Measurements from ENCODE around the gene CLTA. TPM values are rescaled to one million over a fixed set of nuclear protein-coding genes. Genes with fewer than 3 reads are reported as not detected.

CLTA gene
- total and polyA plus RNA-seq, 10 of the 15 experiments (the other 5 are each of a cell fraction or from before 2014, with no cell fraction given), result 49.0 to 241 (median 168) TPM

DNA sequence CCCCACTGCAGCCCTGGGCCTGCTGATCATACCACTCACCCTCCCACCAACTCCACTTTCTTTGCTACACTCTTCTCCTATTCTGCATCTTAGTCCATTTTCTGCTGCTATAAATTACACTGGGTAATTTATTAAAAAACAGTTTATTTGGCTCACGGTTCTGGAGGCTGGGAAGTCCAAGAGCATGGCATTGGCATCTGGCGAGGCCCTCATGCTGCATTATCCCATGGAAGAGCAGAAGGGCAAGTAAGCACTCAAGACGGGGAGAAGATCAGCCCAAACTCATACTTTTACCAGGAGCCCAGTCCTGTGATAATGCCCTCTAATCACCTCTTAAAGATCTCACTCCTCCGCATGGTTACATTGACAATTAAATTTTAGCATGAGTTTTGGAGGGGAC lies 44.8 kb upstream of the CLTA start:
- H4K20me1 ChIP-seq (ENCODE audit: control insufficient read depth, insufficient read depth), result no peaks in the 10 kb centered on the region
- H3K27me3 ChIP-seq (replicated peaks in 1 of 2; ENCODE audit: control insufficient read depth in 2 of 2, insufficient read depth in 2 of 2, low read length in 1 of 2), result no peaks in the 10 kb centered on the region
- H3K79me2 ChIP-seq (ENCODE audit: control insufficient read depth, insufficient read depth, low read length), result no peaks in the 10 kb centered on the region
- ChIA-PET SMC1A (ENCODE audit: uncharacterized antibody, unreplicated experiment) (interaction anchor here (1.5 kb wide), 1 partner anchor 43 kb away, joined by 3 read pairs; no protein-coding TSS in a partner anchor), RAD21 (ENCODE audit: unreplicated experiment) (no interaction called here), CTCF (no interaction called here), POLR2A (no interaction called here)
- H3K4me1 ChIP-seq (ENCODE audit: control insufficient read depth, insufficient read depth, low read length), result peaks cover 58% of the 10 kb centered on the region
- TF ChIP-seq, protein P1, sequence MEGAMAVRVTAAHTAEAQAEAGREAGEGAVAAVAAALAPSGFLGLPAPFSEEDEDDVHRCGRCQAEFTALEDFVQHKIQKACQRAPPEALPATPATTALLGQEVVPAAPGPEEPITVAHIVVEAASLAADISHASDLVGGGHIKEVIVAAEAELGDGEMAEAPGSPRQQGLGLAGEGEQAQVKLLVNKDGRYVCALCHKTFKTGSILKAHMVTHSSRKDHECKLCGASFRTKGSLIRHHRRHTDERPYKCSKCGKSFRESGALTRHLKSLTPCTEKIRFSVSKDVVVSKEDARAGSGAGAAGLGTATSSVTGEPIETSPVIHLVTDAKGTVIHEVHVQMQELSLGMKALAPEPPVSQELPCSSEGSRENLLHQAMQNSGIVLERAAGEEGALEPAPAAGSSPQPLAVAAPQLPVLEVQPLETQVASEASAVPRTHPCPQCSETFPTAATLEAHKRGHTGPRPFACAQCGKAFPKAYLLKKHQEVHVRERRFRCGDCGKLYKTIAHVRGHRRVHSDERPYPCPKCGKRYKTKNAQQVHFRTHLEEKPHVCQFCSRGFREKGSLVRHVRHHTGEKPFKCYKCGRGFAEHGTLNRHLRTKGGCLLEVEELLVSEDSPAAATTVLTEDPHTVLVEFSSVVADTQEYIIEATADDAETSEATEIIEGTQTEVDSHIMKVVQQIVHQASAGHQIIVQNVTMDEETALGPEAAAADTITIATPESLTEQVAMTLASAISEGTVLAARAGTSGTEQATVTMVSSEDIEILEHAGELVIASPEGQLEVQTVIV (IDR thresholded peaks at IDR 0.05; ENCODE audit: borderline replicate concordance, partially characterized antibody), result no peak
- TF ChIP-seq, protein P2, sequence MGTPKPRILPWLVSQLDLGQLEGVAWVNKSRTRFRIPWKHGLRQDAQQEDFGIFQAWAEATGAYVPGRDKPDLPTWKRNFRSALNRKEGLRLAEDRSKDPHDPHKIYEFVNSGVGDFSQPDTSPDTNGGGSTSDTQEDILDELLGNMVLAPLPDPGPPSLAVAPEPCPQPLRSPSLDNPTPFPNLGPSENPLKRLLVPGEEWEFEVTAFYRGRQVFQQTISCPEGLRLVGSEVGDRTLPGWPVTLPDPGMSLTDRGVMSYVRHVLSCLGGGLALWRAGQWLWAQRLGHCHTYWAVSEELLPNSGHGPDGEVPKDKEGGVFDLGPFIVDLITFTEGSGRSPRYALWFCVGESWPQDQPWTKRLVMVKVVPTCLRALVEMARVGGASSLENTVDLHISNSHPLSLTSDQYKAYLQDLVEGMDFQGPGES (IDR thresholded peaks at IDR 0.05), result no peak
- TF ChIP-seq ZNF274 (IDR thresholded peaks at IDR 0.05; ENCODE audit: insufficient read depth, insufficient read length) (no peak), GATAD2B (conservative IDR thresholded peaks at IDR 0.05; ENCODE audit: low read depth) (no peak), CREB1 (IDR thresholded peaks at IDR 0.05; ENCODE audit: low read depth) (no peak), MTA3 (IDR thresholded peaks at IDR 0.05; ENCODE audit: borderline replicate concordance, low read length) (no peak)
- TF ChIP-seq, protein P3, sequence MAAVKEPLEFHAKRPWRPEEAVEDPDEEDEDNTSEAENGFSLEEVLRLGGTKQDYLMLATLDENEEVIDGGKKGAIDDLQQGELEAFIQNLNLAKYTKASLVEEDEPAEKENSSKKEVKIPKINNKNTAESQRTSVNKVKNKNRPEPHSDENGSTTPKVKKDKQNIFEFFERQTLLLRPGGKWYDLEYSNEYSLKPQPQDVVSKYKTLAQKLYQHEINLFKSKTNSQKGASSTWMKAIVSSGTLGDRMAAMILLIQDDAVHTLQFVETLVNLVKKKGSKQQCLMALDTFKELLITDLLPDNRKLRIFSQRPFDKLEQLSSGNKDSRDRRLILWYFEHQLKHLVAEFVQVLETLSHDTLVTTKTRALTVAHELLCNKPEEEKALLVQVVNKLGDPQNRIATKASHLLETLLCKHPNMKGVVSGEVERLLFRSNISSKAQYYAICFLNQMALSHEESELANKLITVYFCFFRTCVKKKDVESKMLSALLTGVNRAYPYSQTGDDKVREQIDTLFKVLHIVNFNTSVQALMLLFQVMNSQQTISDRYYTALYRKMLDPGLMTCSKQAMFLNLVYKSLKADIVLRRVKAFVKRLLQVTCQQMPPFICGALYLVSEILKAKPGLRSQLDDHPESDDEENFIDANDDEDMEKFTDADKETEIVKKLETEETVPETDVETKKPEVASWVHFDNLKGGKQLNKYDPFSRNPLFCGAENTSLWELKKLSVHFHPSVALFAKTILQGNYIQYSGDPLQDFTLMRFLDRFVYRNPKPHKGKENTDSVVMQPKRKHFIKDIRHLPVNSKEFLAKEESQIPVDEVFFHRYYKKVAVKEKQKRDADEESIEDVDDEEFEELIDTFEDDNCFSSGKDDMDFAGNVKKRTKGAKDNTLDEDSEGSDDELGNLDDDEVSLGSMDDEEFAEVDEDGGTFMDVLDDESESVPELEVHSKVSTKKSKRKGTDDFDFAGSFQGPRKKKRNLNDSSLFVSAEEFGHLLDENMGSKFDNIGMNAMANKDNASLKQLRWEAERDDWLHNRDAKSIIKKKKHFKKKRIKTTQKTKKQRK (IDR thresholded peaks at IDR 0.05; ENCODE audit: low read depth, low read length), result no peak
- TF ChIP-seq, protein P4, sequence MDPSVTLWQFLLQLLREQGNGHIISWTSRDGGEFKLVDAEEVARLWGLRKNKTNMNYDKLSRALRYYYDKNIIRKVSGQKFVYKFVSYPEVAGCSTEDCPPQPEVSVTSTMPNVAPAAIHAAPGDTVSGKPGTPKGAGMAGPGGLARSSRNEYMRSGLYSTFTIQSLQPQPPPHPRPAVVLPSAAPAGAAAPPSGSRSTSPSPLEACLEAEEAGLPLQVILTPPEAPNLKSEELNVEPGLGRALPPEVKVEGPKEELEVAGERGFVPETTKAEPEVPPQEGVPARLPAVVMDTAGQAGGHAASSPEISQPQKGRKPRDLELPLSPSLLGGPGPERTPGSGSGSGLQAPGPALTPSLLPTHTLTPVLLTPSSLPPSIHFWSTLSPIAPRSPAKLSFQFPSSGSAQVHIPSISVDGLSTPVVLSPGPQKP (IDR thresholded peaks at IDR 0.05; ENCODE audit: low read depth, low read length), result no peak
- TF ChIP-seq, protein P5, sequence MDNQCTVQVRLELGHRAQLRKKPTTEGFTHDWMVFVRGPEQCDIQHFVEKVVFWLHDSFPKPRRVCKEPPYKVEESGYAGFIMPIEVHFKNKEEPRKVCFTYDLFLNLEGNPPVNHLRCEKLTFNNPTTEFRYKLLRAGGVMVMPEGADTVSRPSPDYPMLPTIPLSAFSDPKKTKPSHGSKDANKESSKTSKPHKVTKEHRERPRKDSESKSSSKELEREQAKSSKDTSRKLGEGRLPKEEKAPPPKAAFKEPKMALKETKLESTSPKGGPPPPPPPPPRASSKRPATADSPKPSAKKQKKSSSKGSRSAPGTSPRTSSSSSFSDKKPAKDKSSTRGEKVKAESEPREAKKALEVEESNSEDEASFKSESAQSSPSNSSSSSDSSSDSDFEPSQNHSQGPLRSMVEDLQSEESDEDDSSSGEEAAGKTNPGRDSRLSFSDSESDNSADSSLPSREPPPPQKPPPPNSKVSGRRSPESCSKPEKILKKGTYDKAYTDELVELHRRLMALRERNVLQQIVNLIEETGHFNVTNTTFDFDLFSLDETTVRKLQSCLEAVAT (IDR thresholded peaks at IDR 0.05), result no peak
- intact Hi-C loops (cut with micrococcal nuclease; ENCODE audit: unreplicated experiment) (no loop called here), in situ Hi-C loops (cut with MboI) (no loop called here)
- WGBS (ENCODE audit: insufficient coverage, insufficient replicate concordance, low lambda C conversion rate, missing lambda C conversion rate), result 81% methylated on average over 4 of the region's 4 CpGs
- no peak for DNase-seq (ENCODE audit: low read depth, low spot score)
- no peak overlapping the region for H3K4me3 ChIP-seq
- FAIRE-seq, result no peak
- ATAC-seq, result no peak
- no peaks in the 10 kb centered on the region for H3K36me3 ChIP-seq (ENCODE audit: control insufficient read depth in 2 of 2, insufficient read depth in 2 of 2, low read length in 1 of 2)
- BruUV-seq (replicated peaks), result no TSS peak
- no peak overlapping the region for H3K27ac ChIP-seq (ENCODE audit: control insufficient read depth, insufficient read depth)
- H3K9me3 ChIP-seq (replicated peaks; ENCODE audit: control insufficient read depth, insufficient read depth, low read length), result peaks cover 4% of the 10 kb centered on the region; the same call in 1 of the 3 replicates
- no peak overlapping the region for H3K4me2 ChIP-seq (ENCODE audit: control insufficient read depth, insufficient read depth)
- H2AFZ ChIP-seq (ENCODE audit: control insufficient read depth, low read depth, low read length), result no peak overlapping the region
- H3K9ac ChIP-seq (ENCODE audit: control insufficient read depth, insufficient read depth, low read length), result no peak overlapping the region
